Gastroesophageal sphincter (tissue), 4 donors: ENCODE measurements around the gene EXPH5. TPM values are rescaled to one million over a fixed set of nuclear protein-coding genes. Genes with fewer than 3 reads are reported as not detected.

Source experiments
- ATAC-seq: fragments of 150-250 bp; one replicate; pipeline ENCODE4 v1.9.1; 2016; ENCODE audit warnings: mild to moderate bottlenecking, moderate library complexity
- H3K27ac ChIP-seq, 4 donors: fragments of 200-600 bp; sonication (generic) in 3 of 4; 1 replicate in 3 of 4; 2 replicates in 1 of 4; pipeline ENCODE4 v1.5.1; 2016 to 2019
- H3K27me3 ChIP-seq: fragments of 200-600 bp; sonication (generic); one replicate; pipeline ENCODE4 v1.5.1; 2019
- H3K36me3 ChIP-seq, 2 donors: fragments of 200-600 bp; sonication (generic); one replicate each; pipeline ENCODE4 v1.5.1; 2019; ENCODE audit warnings: control low read depth in 1 of 2
- H3K4me1 ChIP-seq, 3 donors: fragments of 200-600 bp; sonication (generic); 1 replicate in 2 of 3; 2 replicates in 1 of 3; pipeline ENCODE4 v1.5.1; 2016 to 2019; ENCODE audit warnings: control low read depth in 2 of 3
- H3K4me3 ChIP-seq, 2 donors: fragments of 200-600 bp; sonication (generic); one replicate each; pipeline ENCODE4 v1.5.1; 2019; ENCODE audit warnings: mild to moderate bottlenecking in 1 of 2, moderate library complexity in 1 of 2
- H3K9me3 ChIP-seq, 3 donors: fragments of 200-600 bp; sonication (generic); one replicate each; pipeline ENCODE4 v1.5.1; 2017 to 2019; ENCODE audit warnings: control low read depth in 2 of 3
- EP300 ChIP-seq: sonication (generic); formaldehyde crosslinking; IDR thresholded peaks from one replicate; pipeline ENCODE4 v1.6.1; 2017; ENCODE audit warnings: antibody characterized with exemption, mild to moderate bottlenecking
- POLR2A ChIP-seq, 2 donors: fragments of 450-650 bp; IDR thresholded peaks; one replicate each; pipeline ENCODE4 v1.6.1; 2017; ENCODE audit warnings: antibody characterized with exemption in 2 of 2, mild to moderate bottlenecking in 2 of 2, moderate library complexity in 1 of 2
- POLR2AphosphoS5 ChIP-seq: sonication (generic); formaldehyde crosslinking; IDR thresholded peaks from one replicate; pipeline ENCODE4 v1.6.1; 2017; ENCODE audit warnings: antibody characterized with exemption
- WGBS, 2 donors: methylation state at CpG; one replicate each; pipeline ENCODE4 v1.1.5; 2018; ENCODE audit warnings: low coverage in 1 of 2; 5-methylcytosine and 5-hydroxymethylcytosine counted together
- total RNA-seq, 4 donors: library from RNA; depleted of rRNA; stranded (reverse); fragments of >200 nt; gene quantifications; one replicate each; pipeline ENCODE4 v1.1.0, GENCODE V29; 2016
- TF ChIP-seq, protein P1 (sequence below), 4 experiments: fragments of 200-600 bp in 2 of 4; fragments of 450-650 bp in 2 of 4; sonication (generic) in 1 of 4; IDR thresholded peaks; one replicate each; pipeline ENCODE4 v1.5.1; 2017 to 2019; ENCODE audit warnings: antibody characterized with exemption in 4 of 4, mild to moderate bottlenecking in 2 of 4, moderate library complexity in 2 of 4

EXPH5 gene
- total RNA-seq, 4 donors from 2014 or later: 1.1 to 4.8 (median 4.0) TPM

DNA sequence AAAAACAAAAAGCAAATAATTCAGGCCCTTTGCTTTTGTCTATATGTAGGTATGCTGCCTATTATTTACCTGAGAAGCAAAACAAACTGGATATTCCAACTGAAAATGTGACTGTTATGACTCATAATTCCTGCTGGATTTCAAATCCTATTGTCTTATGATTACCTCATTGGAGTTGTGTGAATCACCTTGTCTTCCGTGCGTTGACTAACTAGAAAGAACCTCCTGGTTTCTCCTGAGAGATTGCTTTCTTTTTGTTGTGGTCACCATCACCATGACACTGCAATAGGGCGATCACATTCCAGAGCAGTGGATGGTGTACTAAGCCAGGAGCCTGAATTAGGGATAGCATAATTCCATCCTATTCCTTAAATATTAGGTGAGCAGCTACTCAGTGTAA, 23.0 kb upstream of the EXPH5 start:
- peaks cover 6% of the 10 kb centered on the region for H3K27me3 ChIP-seq
- 55 to 62% methylated on average over 2 to 3 of the region's 3 CpGs for WGBS, 2 donors
- ATAC-seq: no peak

DNA sequence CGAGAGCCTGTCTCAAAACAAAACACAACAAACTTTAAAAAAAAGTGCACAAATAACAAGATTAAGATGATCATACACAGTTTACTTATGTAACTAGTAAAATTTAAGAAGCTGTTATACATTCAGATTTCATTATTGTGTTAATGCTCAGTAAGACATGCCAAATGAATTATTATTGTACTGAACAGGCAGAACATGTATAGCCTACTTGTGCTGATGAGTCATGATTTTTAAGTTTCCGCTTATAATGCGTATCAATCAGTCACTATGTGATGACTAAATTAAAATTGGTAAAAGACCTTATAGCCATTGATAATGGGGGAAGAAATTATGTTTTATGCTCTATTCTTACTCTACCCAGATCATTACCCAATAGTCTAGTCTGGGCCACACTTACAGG, 20.5 kb upstream of the EXPH5 start:
- H3K4me1 ChIP-seq: no peaks in the 10 kb centered on the region
- TF ChIP-seq POLR2A (IDR thresholded peaks at IDR 0.05) (no peak), EP300 (no peak), POLR2AphosphoS5 (no peak)
- TF ChIP-seq, protein P1, sequence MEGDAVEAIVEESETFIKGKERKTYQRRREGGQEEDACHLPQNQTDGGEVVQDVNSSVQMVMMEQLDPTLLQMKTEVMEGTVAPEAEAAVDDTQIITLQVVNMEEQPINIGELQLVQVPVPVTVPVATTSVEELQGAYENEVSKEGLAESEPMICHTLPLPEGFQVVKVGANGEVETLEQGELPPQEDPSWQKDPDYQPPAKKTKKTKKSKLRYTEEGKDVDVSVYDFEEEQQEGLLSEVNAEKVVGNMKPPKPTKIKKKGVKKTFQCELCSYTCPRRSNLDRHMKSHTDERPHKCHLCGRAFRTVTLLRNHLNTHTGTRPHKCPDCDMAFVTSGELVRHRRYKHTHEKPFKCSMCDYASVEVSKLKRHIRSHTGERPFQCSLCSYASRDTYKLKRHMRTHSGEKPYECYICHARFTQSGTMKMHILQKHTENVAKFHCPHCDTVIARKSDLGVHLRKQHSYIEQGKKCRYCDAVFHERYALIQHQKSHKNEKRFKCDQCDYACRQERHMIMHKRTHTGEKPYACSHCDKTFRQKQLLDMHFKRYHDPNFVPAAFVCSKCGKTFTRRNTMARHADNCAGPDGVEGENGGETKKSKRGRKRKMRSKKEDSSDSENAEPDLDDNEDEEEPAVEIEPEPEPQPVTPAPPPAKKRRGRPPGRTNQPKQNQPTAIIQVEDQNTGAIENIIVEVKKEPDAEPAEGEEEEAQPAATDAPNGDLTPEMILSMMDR (IDR thresholded peaks at IDR 0.05): no peak
- no peak overlapping the region for H3K27ac ChIP-seq
- 85 to 100% methylated on average over 3 of the region's 3 CpGs for WGBS, 2 donors
- no peak for ATAC-seq
- peaks cover 6% of the 10 kb centered on the region for H3K27me3 ChIP-seq
- H3K4me3 ChIP-seq: no peak overlapping the region
- no peaks in the 10 kb centered on the region for H3K36me3 ChIP-seq
- no peaks in the 10 kb centered on the region for H3K9me3 ChIP-seq

More for the DNA sequence above, 23.0 kb upstream of the EXPH5 start:
- no peaks in the 10 kb centered on the region for H3K9me3 ChIP-seq
- H3K36me3 ChIP-seq: no peaks in the 10 kb centered on the region
- TF ChIP-seq, protein P1 (IDR thresholded peaks at IDR 0.05): no peak
- TF ChIP-seq EP300 (no peak), POLR2AphosphoS5 (no peak), POLR2A (IDR thresholded peaks at IDR 0.05) (no peak)
- no peak overlapping the region for H3K4me3 ChIP-seq
- no peak overlapping the region for H3K27ac ChIP-seq
- no peaks in the 10 kb centered on the region for H3K4me1 ChIP-seq

DNA sequence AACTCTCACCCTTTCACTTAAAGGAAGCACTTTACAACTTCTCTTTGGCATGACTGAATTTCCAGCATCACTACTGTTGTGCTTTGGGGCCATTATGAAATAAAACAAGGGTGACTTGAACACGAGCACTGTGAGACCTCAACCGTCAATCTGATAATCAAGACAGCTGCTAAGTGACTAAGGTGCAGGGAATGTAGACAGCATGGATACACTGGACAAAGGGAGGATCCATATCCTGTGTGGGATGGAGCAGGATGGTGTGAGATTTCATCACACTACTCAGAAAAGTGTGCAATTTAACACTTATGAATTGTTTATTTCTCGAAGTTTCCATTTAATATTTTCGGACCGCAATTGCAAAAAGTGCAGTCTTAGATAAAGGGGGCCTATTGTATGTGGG, 16.1 kb upstream of the EXPH5 start:
- Histone ChIP-seq H3K4me3 (no peak overlapping the region), H3K27ac (no peak overlapping the region), H3K27me3 (peaks cover 6% of the 10 kb centered on the region), H3K4me1 (no peaks in the 10 kb centered on the region), H3K9me3 (no peaks in the 10 kb centered on the region), H3K36me3 (no peaks in the 10 kb centered on the region)
- ATAC-seq: no peak
- no peak for TF ChIP-seq POLR2AphosphoS5
- no peak for TF ChIP-seq EP300
- 51 to 65% methylated on average over 4 of the region's 5 CpGs for WGBS, 2 donors

DNA sequence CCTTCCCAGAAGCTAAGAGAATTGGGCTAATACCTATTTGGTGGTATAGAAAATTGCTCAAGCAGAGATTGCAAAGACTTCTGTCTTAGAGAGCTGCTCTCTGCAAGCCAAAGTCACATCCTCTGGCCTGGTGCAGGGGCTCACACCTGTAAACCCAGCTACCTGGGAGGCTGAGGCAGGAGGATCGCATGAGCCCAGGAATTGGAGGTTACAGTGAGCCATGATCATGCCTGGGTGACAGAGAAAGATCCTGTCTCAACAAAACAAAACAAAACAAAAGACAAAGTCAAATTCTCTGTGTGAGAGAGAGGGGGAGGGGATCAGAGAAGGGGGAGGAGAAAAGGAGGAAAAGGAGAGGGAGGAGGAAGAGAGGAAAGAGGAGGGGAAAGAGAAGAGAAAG, 15.0 kb upstream of the EXPH5 start:
- TF ChIP-seq, protein P1 (IDR thresholded peaks at IDR 0.05): no peak
- no peak for TF ChIP-seq POLR2AphosphoS5
- TF ChIP-seq POLR2A (IDR thresholded peaks at IDR 0.05): no peak
- no peak for TF ChIP-seq EP300
- H3K4me3 ChIP-seq: no peak overlapping the region
- H3K9me3 ChIP-seq: no peaks in the 10 kb centered on the region
- no peak for ATAC-seq
- peaks cover 8% of the 10 kb centered on the region for H3K27me3 ChIP-seq
- H3K27ac ChIP-seq: no peak overlapping the region
- H3K36me3 ChIP-seq: no peaks in the 10 kb centered on the region
- 71% methylated on average over 1 of the region's 1 CpG; no CpG with 5 or more reads in 1 of the 2 donors for WGBS, 2 donors
- H3K4me1 ChIP-seq: no peaks in the 10 kb centered on the region

DNA sequence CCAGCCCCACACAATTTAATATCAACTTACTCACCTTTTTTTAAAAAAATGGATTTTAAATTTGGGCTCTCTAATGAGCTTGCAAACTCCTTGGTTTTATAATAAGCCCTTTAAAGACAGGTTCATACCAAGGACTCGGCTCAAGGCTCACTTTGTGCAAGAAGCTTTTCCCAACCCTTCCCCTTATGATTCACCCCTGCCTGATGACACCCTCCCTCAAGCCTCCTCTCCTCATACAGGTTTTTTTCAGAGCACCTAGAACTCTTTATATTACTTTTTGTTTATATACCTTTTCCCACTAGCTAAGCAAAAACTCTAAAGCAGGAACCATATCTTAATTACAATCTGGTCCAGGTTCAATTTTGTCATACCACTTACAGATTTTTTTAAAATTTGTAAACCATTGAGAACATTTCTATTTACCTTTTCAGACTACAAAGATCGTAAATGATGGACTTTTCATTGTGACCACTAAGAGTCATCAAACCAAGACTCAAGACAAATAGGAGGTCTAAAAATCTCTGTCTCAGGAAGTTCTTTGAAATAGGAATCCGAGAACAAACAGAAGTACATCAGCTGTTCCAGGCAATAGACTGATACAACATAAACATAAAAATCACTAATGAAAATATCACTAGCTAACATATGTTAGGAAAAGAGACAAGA, 13.1 kb upstream of the EXPH5 start:
- no peak for TF ChIP-seq EP300
- TF ChIP-seq POLR2AphosphoS5: no peak
- TF ChIP-seq POLR2A (IDR thresholded peaks at IDR 0.05): no peak
- TF ChIP-seq, protein P1 (IDR thresholded peaks at IDR 0.05): no peak
- ATAC-seq: no peak
- WGBS, 2 donors: 39 to 60% methylated on average over 3 of the region's 3 CpGs

More for the DNA sequence above, 13.1 kb upstream of the EXPH5 start:
- H3K27ac ChIP-seq: no peak overlapping the region
- H3K4me3 ChIP-seq: no peak overlapping the region
- no peaks in the 10 kb centered on the region for H3K4me1 ChIP-seq
- H3K9me3 ChIP-seq: no peaks in the 10 kb centered on the region
- H3K36me3 ChIP-seq: no peaks in the 10 kb centered on the region
- H3K27me3 ChIP-seq: peaks cover 4% of the 10 kb centered on the region
